ENCODE results near the gene ZP1. TPM values are rescaled to one million over a fixed set of nuclear protein-coding genes. Genes with fewer than 3 reads are reported as not detected.
A peak's percentile ranks its signal among the peaks of the same experiment; 100 is the strongest.

Gene ZP1
- total and polyA plus RNA-seq, 2 of the 13 experiments (the other 11 are each of a cell fraction or from before 2014, with no cell fraction given), result 0.16 TPM; not detected in 1

DNA sequence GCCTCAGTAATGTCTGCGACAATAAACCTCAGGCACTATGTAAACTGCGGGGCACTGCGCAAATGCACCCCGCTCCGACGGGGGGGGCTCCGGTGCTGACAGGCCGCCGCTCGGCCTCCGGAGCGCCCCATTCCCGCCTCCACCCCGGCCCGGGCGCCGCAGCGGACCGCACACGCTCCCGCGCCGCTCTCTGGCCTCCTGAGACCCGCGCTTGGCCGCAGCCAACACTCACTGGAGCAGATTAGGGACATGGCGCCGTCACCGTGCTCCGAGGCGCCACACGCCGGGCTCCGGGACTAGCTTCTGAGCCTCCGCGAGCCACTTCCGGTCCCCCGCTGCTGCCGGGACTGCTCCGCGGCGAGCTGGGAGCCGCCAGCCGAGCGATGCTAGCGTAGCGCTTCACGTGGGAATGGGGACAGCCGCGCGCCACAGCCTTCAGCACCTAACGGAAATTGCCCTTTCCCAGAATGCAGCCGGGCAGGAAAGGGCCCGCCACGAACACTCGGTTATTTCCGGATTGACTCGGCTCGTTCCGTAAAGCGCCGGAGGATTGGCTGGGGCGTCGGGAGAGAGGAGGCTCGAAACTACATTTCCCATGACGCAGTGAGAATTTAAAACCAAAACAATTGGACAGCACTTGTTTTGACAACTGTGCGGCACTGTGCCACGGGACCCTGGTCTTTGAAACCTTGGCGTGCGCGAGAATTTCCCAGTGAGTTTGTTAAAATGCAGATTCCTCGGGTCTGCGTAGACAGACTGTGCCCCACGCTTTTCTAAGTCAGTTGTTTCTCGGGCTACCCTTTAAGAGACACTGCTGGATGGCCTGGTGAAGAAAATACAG is 39.0 kb downstream of the ZP1 start, which contains the start of gene PRPF19 (continued):
- TF ChIP-seq, protein P1, sequence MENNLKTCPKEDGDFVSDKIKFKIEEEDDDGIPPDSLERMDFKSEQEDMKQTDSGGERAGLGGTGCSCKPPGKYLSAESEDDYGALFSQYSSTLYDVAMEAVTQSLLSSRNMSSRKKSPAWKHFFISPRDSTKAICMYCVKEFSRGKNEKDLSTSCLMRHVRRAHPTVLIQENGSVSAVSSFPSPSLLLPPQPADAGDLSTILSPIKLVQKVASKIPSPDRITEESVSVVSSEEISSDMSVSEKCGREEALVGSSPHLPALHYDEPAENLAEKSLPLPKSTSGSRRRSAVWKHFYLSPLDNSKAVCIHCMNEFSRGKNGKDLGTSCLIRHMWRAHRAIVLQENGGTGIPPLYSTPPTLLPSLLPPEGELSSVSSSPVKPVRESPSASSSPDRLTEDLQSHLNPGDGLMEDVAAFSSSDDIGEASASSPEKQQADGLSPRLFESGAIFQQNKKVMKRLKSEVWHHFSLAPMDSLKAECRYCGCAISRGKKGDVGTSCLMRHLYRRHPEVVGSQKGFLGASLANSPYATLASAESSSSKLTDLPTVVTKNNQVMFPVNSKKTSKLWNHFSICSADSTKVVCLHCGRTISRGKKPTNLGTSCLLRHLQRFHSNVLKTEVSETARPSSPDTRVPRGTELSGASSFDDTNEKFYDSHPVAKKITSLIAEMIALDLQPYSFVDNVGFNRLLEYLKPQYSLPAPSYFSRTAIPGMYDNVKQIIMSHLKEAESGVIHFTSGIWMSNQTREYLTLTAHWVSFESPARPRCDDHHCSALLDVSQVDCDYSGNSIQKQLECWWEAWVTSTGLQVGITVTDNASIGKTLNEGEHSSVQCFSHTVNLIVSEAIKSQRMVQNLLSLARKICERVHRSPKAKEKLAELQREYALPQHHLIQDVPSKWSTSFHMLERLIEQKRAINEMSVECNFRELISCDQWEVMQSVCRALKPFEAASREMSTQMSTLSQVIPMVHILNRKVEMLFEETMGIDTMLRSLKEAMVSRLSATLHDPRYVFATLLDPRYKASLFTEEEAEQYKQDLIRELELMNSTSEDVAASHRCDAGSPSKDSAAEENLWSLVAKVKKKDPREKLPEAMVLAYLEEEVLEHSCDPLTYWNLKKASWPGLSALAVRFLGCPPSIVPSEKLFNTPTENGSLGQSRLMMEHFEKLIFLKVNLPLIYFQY (CRISPR knock-in tag; IDR thresholded peaks at IDR 0.05; ENCODE audit: borderline replicate concordance), result no peak
- TF ChIP-seq NFKB2 (CRISPR knock-in tag; IDR thresholded peaks at IDR 0.05; ENCODE audit: borderline replicate concordance) (peak; percentile 64; the same call in 1 of the 2 replicates), SIN3B (IDR thresholded peaks at IDR 0.05; ENCODE audit: low read length) (no peak; the same call in 1 of the 2 replicates), ZNF335 (CRISPR knock-in tag; IDR thresholded peaks at IDR 0.05) (0 out of 2 replicates have a peak, but pooled peaks have one; percentile 32), ZNF768 (CRISPR knock-in tag; IDR thresholded peaks at IDR 0.05) (peak; percentile 81), ZNF484 (CRISPR knock-in tag; IDR thresholded peaks at IDR 0.05; ENCODE audit: borderline replicate concordance, low read depth) (no peak), ZNF552 (CRISPR knock-in tag; IDR thresholded peaks at IDR 0.05; ENCODE audit: borderline replicate concordance) (peak; percentile 44; the same call in 1 of the 2 replicates), ZNF430 (CRISPR knock-in tag; IDR thresholded peaks at IDR 0.05) (peak; percentile 86; the same call in 1 of the 2 replicates), NR2F2 (IDR thresholded peaks at IDR 0.05; ENCODE audit: borderline replicate concordance, low read depth) (no peak; the same call in 1 of the 2 replicates), ZNF256 (CRISPR knock-in tag; conservative IDR thresholded peaks at IDR 0.05) (no peak), HDAC1 (CRISPR knock-in tag; IDR thresholded peaks at IDR 0.05) (peak; percentile 97), ZNF678 (CRISPR knock-in tag; IDR thresholded peaks at IDR 0.05) (peak; percentile 84; the same call in 1 of the 2 replicates), ZMAT3 (CRISPR knock-in tag; conservative IDR thresholded peaks at IDR 0.05) (no peak), ZSCAN21 (CRISPR knock-in tag; IDR thresholded peaks at IDR 0.05; ENCODE audit: borderline replicate concordance) (peak; percentile 50; the same call in 1 of the 2 replicates), SNAI1 (CRISPR knock-in tag; IDR thresholded peaks at IDR 0.05; ENCODE audit: borderline replicate concordance) (no peak)
- TF ChIP-seq, protein P2, sequence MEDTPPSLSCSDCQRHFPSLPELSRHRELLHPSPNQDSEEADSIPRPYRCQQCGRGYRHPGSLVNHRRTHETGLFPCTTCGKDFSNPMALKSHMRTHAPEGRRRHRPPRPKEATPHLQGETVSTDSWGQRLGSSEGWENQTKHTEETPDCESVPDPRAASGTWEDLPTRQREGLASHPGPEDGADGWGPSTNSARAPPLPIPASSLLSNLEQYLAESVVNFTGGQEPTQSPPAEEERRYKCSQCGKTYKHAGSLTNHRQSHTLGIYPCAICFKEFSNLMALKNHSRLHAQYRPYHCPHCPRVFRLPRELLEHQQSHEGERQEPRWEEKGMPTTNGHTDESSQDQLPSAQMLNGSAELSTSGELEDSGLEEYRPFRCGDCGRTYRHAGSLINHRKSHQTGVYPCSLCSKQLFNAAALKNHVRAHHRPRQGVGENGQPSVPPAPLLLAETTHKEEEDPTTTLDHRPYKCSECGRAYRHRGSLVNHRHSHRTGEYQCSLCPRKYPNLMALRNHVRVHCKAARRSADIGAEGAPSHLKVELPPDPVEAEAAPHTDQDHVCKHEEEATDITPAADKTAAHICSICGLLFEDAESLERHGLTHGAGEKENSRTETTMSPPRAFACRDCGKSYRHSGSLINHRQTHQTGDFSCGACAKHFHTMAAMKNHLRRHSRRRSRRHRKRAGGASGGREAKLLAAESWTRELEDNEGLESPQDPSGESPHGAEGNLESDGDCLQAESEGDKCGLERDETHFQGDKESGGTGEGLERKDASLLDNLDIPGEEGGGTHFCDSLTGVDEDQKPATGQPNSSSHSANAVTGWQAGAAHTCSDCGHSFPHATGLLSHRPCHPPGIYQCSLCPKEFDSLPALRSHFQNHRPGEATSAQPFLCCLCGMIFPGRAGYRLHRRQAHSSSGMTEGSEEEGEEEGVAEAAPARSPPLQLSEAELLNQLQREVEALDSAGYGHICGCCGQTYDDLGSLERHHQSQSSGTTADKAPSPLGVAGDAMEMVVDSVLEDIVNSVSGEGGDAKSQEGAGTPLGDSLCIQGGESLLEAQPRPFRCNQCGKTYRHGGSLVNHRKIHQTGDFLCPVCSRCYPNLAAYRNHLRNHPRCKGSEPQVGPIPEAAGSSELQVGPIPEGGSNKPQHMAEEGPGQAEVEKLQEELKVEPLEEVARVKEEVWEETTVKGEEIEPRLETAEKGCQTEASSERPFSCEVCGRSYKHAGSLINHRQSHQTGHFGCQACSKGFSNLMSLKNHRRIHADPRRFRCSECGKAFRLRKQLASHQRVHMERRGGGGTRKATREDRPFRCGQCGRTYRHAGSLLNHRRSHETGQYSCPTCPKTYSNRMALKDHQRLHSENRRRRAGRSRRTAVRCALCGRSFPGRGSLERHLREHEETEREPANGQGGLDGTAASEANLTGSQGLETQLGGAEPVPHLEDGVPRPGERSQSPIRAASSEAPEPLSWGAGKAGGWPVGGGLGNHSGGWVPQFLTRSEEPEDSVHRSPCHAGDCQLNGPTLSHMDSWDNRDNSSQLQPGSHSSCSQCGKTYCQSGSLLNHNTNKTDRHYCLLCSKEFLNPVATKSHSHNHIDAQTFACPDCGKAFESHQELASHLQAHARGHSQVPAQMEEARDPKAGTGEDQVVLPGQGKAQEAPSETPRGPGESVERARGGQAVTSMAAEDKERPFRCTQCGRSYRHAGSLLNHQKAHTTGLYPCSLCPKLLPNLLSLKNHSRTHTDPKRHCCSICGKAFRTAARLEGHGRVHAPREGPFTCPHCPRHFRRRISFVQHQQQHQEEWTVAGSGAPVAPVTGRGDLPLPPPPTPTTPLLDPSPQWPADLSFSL (CRISPR knock-in tag; IDR thresholded peaks at IDR 0.05), result no peak
- TF ChIP-seq, protein P3, sequence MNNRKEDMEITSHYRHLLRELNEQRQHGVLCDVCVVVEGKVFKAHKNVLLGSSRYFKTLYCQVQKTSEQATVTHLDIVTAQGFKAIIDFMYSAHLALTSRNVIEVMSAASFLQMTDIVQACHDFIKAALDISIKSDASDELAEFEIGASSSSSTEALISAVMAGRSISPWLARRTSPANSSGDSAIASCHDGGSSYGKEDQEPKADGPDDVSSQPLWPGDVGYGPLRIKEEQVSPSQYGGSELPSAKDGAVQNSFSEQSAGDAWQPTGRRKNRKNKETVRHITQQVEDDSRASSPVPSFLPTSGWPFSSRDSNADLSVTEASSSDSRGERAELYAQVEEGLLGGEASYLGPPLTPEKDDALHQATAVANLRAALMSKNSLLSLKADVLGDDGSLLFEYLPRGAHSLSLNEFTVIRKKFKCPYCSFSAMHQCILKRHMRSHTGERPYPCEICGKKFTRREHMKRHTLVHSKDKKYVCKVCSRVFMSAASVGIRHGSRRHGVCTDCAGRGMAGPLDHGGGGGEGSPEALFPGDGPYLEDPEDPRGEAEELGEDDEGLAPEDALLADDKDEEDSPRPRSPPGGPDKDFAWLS (CRISPR knock-in tag; IDR thresholded peaks at IDR 0.05; ENCODE audit: borderline replicate concordance), result no peak
